Neuronal stem cell (in vitro differentiated cells): Measurements from ENCODE around the gene ATG10.

Experiments
- DNase-seq: peaks from one replicate; pipeline ENCODE4 v3.0.0-alpha.2; 2013; ENCODE audit warnings: low spot score
- H2AFZ ChIP-seq: one replicate; pipeline ENCODE4 v1.6.1; 2013; ENCODE audit warnings: mild to moderate bottlenecking, low read length, inconsistent platforms
- H2AK5ac ChIP-seq: 2 replicates; pipeline ENCODE4 v1.6.1; 2013; ENCODE audit warnings: low read depth, mild to moderate bottlenecking, inconsistent platforms, low read length, moderate library complexity, mixed read lengths
- H2BK120ac ChIP-seq: 2 replicates; pipeline ENCODE4 v1.6.1; 2013; ENCODE audit warnings: low read depth, mild to moderate bottlenecking, inconsistent platforms, low read length, moderate library complexity, mixed read lengths
- H2BK12ac ChIP-seq: one replicate; pipeline ENCODE4 v1.6.1; 2013; ENCODE audit warnings: low read length, inconsistent platforms
- H2BK15ac ChIP-seq: 2 replicates; pipeline ENCODE4 v1.6.1; 2013; ENCODE audit warnings: mild to moderate bottlenecking, low read length, inconsistent platforms, mixed read lengths
- H2BK5ac ChIP-seq: one replicate; pipeline ENCODE4 v1.6.1; 2013; ENCODE audit warnings: inconsistent platforms, mild to moderate bottlenecking, low read length, moderate library complexity
- H3K14ac ChIP-seq: one replicate; pipeline ENCODE4 v1.6.1; 2013; ENCODE audit warnings: low read length, inconsistent platforms
- H3K18ac ChIP-seq: 2 replicates; pipeline ENCODE4 v1.6.1; 2013; ENCODE audit warnings: low read length, inconsistent platforms
- H3K23ac ChIP-seq: 2 replicates; pipeline ENCODE4 v1.6.1; 2013; ENCODE audit warnings: low read depth, mild to moderate bottlenecking, mixed read lengths, low read length, inconsistent platforms; ENCODE audit not compliant: poor library complexity
- H3K27ac ChIP-seq: replicated peaks from 3 replicates; pipeline ENCODE4 v1.5.1; 2013; ENCODE audit warnings: low read length, inconsistent platforms
- H3K27me3 ChIP-seq, 3 experiments: 2 replicates each; pipeline ENCODE4 v1.6.1; 2013; ENCODE audit warnings: low read length in 3 of 3, mild to moderate bottlenecking in 2 of 3, inconsistent platforms in 1 of 3, low read depth in 1 of 3, mixed read lengths in 1 of 3, moderate library complexity in 1 of 3; ENCODE audit not compliant: control insufficient read depth in 3 of 3, insufficient read depth in 3 of 3
- H3K36me3 ChIP-seq, 2 donors: replicated peaks in 1 of 2; 2 replicates each; pipeline ENCODE4 v1.6.1; 2013; ENCODE audit warnings: low read length in 2 of 2; ENCODE audit not compliant: control insufficient read depth in 2 of 2, insufficient read depth in 2 of 2
- H3K4ac ChIP-seq: 2 replicates; pipeline ENCODE4 v1.6.1; 2013; ENCODE audit warnings: inconsistent platforms, mild to moderate bottlenecking, low read length, moderate library complexity
- H3K4me1 ChIP-seq, 2 donors: 1 replicate in 1 of 2; 2 replicates in 1 of 2; pipeline ENCODE4 v1.6.1; 2013; ENCODE audit warnings: low read length in 2 of 2, low read depth in 1 of 2; ENCODE audit not compliant: control insufficient read depth in 2 of 2, insufficient read depth in 1 of 2
- H3K4me2 ChIP-seq: one replicate; pipeline ENCODE4 v1.6.1; 2013; ENCODE audit warnings: mild to moderate bottlenecking, low read length, inconsistent platforms; ENCODE audit not compliant: insufficient read depth, poor library complexity, severe bottlenecking
- H3K4me3 ChIP-seq, 2 donors: 2 replicates each; pipeline ENCODE4 v1.5.1; 2013; ENCODE audit warnings: low read length in 2 of 2, mild to moderate bottlenecking in 2 of 2, inconsistent platforms in 1 of 2, moderate library complexity in 1 of 2
- H3K79me1 ChIP-seq: one replicate; pipeline ENCODE4 v1.6.1; 2013; ENCODE audit warnings: low read depth, mild to moderate bottlenecking, inconsistent platforms, low read length, moderate library complexity
- H3K9ac ChIP-seq: one replicate; pipeline ENCODE4 v1.6.1; 2013; ENCODE audit warnings: mild to moderate bottlenecking, low read depth, low read length, inconsistent platforms; ENCODE audit not compliant: poor library complexity
- H3K9me3 ChIP-seq, 2 donors: replicated peaks in 1 of 2; 2 replicates each; pipeline versions ENCODE3 to v1.6.1; 2013; ENCODE audit warnings: low read length in 2 of 2, mild to moderate bottlenecking in 2 of 2, inconsistent platforms in 1 of 2, low read depth in 1 of 2, mixed read lengths in 1 of 2, moderate library complexity in 1 of 2; ENCODE audit not compliant: control insufficient read depth in 2 of 2, insufficient read depth in 1 of 2
- H4K8ac ChIP-seq: one replicate; pipeline ENCODE4 v1.6.1; 2013; ENCODE audit warnings: low read depth, mild to moderate bottlenecking, inconsistent platforms, low read length, moderate library complexity
- H4K91ac ChIP-seq: one replicate; pipeline ENCODE4 v1.6.1; 2013; ENCODE audit warnings: low read length, low read depth, mild to moderate bottlenecking, inconsistent platforms; ENCODE audit not compliant: poor library complexity
- WGBS, 2 donors: extraction: QIAGEN DNeasy Blood & Tissue Kit; methylation state at CpG; one replicate each; pipeline ENCODE4 v1.1.7; 2013; ENCODE audit warnings: missing lambda C conversion rate in 2 of 2, mixed read lengths in 1 of 2; ENCODE audit not compliant: insufficient read length in 2 of 2, insufficient replicate concordance in 1 of 2; ENCODE audit errors: extremely low coverage in 2 of 2; 5-methylcytosine and 5-hydroxymethylcytosine counted together

Gene ATG10

GRCh38 chr5:82222597-82223574 lies 251.1 kb downstream of the ATG10 start:
- Histone ChIP-seq H3K4ac (no peak overlapping the region), H3K14ac (no peak overlapping the region), H3K9me3 (no peaks in the 10 kb centered on the region), H2BK15ac (no peak overlapping the region), H3K79me1 (no peaks in the 10 kb centered on the region), H2BK120ac (no peak overlapping the region), H3K23ac (no peak overlapping the region), H3K4me1 (peaks cover 0 to 3% of the 10 kb centered on the region in 2 donors), H3K4me2 (no peak overlapping the region), H4K8ac (no peak overlapping the region), H4K91ac (no peak overlapping the region), H3K4me3 (no peak overlapping the region), H3K18ac (no peak overlapping the region), H2AFZ (no peak overlapping the region), H2BK5ac (no peak overlapping the region), H3K27ac (no peak overlapping the region), H2BK12ac (no peak overlapping the region), H3K9ac (no peak overlapping the region), H2AK5ac (no peak overlapping the region), H3K36me3 (no peaks in the 10 kb centered on the region), H3K27me3 (no peaks in the 10 kb centered on the region)
- WGBS, 2 donors: no CpG with 5 or more reads among the region's 5 CpGs
- DNase-seq: no peak

- no CpG with 5 or more reads among the region's 7 CpGs for WGBS, 2 donors
- Histone ChIP-seq H3K9ac (no peak overlapping the region), H3K23ac (no peak overlapping the region), H3K4ac (no peak overlapping the region), H4K91ac (no peak overlapping the region), H3K9me3 (no peaks in the 10 kb centered on the region), H3K4me2 (no peak overlapping the region), H3K4me3 (no peak overlapping the region), H2AK5ac (no peak overlapping the region), H2BK15ac (no peak overlapping the region), H3K14ac (no peak overlapping the region), H3K27ac (no peak overlapping the region), H3K79me1 (no peaks in the 10 kb centered on the region), H3K27me3 (no peaks in the 10 kb centered on the region), H2BK12ac (no peak overlapping the region), H2BK5ac (no peak overlapping the region), H4K8ac (no peak overlapping the region), H3K4me1 (peaks cover 0 to 3% of the 10 kb centered on the region in 2 donors), H2BK120ac (no peak overlapping the region), H2AFZ (peak overlapping the region; percentile 81), H3K36me3 (no peaks in the 10 kb centered on the region), H3K18ac (no peak overlapping the region)
- DNase-seq: peak; percentile 71
Observed at GRCh38 chr5:82225525-82226172, 253.8 kb downstream of the ATG10 start.

GRCh38 chr5:82234885-82235284 lies 263.1 kb downstream of the ATG10 start:
- H4K91ac ChIP-seq: no peak overlapping the region
- no peak overlapping the region for H3K4me2 ChIP-seq
- H4K8ac ChIP-seq: no peak overlapping the region
- H3K36me3 ChIP-seq: no peaks in the 10 kb centered on the region
- no CpG with 5 or more reads among the region's 5 CpGs for whole genome bisulfite sequencing, 2 donors
- H2BK120ac ChIP-seq: no peak overlapping the region
- H3K79me1 ChIP-seq: peaks cover 1% of the 10 kb centered on the region
- H2BK12ac ChIP-seq: no peak overlapping the region
- no peaks in the 10 kb centered on the region for H3K27me3 ChIP-seq
- DNase-seq: no peak
- H3K4me3 ChIP-seq: no peak overlapping the region
- no peak overlapping the region for H2AFZ ChIP-seq
- no peak overlapping the region for H3K14ac ChIP-seq
- no peaks in the 10 kb centered on the region for H3K9me3 ChIP-seq
- no peaks in the 10 kb centered on the region for H3K4me1 ChIP-seq
- H3K4ac ChIP-seq: no peak overlapping the region
- no peak overlapping the region for H3K18ac ChIP-seq
- no peak overlapping the region for H3K27ac ChIP-seq
- H3K9ac ChIP-seq: no peak overlapping the region
- no peak overlapping the region for H2AK5ac ChIP-seq
- no peak overlapping the region for H2BK15ac ChIP-seq
- H2BK5ac ChIP-seq: no peak overlapping the region
- H3K23ac ChIP-seq: no peak overlapping the region

DNA sequence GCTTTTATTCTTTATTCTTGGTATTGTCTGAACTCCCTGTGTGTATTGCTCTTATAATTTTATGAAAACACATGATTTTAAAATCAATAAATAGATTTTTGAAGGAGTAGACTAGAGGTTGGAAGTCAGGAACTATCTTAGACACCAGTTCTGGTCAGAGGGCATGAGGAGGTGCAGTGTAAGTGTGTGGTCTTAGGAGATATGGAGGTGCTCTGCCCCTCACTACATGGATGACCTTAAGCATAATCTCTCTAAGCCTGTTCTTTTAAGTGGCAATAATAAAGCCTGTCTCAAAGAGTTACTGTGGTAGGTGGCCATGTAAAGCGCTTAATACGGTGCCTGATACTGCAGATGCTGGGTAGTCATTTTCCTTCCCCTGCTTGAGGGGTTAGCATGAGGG lies 272.3 kb downstream of the ATG10 start:
- no peak overlapping the region for H3K4me3 ChIP-seq
- no peak overlapping the region for H3K4me2 ChIP-seq
- H3K9me3 ChIP-seq: peaks cover 4 to 17% of the 10 kb centered on the region in 2 donors
- H3K79me1 ChIP-seq: no peaks in the 10 kb centered on the region
- H3K27ac ChIP-seq: no peak overlapping the region
- no peaks in the 10 kb centered on the region for H3K36me3 ChIP-seq
- no peak overlapping the region for H3K9ac ChIP-seq
- no peak overlapping the region for H2BK120ac ChIP-seq
- no peak overlapping the region for H3K4ac ChIP-seq
- H2BK5ac ChIP-seq: no peak overlapping the region
- H2BK15ac ChIP-seq: no peak overlapping the region
- H4K91ac ChIP-seq: no peak overlapping the region
- H3K4me1 ChIP-seq: no peaks in the 10 kb centered on the region
- H2BK12ac ChIP-seq: no peak overlapping the region
- H3K14ac ChIP-seq: no peak overlapping the region
- no peak overlapping the region for H2AK5ac ChIP-seq
- no peak overlapping the region for H4K8ac ChIP-seq
- WGBS, 2 donors: no CpG with 5 or more reads among the region's 2 CpGs
- no peak overlapping the region for H3K18ac ChIP-seq
- H3K27me3 ChIP-seq: no peaks in the 10 kb centered on the region
- no peak for DNase-seq
- no peak overlapping the region for H3K23ac ChIP-seq
- H2AFZ ChIP-seq: no peak overlapping the region
